HG02588 (cell line): ENCODE results near the gene CDK9.
"Not testable (repeated sequence)": the region's sequence is repeated elsewhere in the genome, so short reads cannot be mapped to it uniquely, and the experiment has no call there.

Experiments
- ATAC-seq: cut with Tn5 transposase; IDR thresholded peaks from one replicate; pipeline ENCODE4 v1.9.1; 2021; ENCODE audit warnings: mild to moderate bottlenecking, moderate library complexity; ENCODE audit not compliant: unreplicated experiment

Gene CDK9

DNA sequence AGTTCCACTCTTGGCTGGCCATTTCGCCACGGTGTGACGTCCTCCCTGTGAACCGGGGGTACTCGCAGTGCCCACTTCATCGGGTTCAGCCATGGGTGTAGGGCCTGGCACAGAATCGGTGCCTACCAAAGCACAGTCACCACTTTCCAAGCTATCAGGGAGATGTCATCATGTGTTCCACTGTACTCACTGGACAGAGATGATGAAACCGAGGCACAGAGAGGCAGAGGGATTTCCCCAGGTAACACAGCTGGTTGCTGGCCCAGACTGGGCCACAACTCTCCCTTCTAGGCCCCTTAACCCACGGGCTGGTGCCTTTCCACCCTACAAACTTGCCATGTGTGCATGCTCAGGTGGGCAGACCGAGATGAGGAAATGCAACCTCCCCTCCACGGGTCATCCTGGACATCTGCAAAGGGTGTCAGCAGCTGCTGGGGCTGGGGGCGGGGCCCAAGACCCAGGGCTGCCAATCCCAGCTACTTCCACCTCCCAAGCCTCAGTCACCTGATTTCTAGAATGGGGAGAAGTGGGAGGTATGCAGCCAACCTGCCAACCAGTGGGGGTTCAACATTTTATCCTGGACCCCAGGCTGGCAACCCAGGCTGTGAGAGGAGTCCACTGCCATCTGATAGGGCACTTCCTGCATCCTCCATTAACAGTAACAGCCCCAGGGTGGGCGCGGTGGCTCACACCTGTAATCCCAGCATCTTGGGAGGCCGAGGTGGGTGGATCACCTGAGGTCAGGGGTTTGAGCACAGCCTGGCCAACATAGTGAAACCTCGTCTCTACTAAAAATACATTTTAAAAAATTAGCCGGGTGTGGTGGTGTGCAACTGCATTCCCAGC, 6.5 kb upstream of the CDK9 start:
- ATAC-seq = peak; percentile 44

DNA sequence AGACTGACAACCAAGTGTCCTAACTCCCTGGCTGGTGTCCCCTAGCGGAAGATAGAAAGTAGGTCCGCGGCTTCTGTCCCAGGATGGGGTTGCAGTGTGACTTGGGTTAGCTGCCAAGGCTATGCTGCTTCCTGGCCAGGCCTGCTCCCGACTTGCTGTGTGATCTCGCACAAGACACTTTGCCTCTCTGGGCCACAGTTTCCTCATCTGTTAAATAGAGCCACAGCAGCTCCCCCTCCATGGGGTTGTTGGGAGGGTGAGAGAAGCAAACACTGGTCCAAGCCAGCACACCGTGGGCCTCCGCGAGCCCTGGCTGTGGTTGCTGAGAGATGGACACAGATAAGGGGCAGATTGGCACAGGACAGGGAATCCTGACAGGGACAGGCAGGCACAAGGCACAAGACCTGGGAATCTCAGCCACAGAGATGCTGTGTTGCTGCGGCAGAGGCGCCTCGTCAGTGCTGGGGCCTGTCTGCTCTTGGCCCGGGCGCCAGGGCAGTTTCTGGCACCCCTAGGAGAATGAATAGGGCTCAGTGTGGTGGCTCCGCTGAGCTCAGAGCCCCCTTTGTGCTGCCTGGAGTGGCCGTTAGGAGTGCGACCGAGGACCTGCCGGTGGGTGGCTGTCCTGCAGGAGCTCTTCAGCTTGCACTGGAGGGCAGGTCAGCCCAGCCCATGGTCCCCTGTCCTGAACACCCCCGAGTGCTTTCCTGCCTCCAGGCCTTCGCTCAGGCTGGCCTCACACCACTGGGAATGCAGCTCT, 5.5 kb upstream of the CDK9 start:
- ATAC-seq = no peak

DNA sequence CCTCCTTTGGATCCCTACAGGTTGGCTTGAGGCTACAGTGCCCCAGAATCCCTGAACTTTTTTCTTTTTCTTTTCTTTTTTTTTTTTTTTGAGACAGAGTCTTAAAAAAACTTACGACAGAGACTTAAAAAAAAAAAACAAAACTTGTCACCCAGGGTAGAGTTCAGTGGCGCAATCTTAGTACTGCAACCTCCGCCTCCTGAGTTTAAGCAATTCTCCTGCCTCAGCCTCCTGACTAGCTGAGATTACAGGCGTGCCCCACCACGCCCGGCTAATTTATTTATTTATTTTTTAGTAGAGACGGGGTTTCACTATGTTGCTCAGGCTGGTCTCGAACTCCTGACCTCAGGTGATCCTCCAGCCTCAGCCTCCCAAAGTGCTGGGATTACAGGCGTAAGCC, 4.9 kb upstream of the CDK9 start:
- ATAC-seq = not testable (repeated sequence)

DNA sequence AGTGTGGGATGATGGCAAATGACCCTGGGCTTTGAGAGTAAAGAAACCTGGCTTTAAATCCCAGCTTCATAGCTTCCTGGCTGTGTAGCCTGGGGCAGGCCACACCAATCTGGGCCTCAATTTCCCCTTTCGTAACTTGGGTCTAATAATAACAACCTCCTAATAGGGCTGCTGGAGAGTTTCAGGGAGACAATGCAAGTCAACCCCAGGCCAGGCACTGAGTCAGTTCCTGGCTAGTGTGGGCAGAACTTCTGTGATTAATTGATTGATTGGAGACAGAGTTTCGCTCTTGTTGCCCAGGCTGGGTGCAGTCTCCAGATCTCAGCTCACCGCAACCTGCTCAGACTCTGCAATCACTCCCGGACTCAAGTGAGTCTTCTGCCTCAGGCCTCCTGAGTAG, 4.0 kb upstream of the CDK9 start:
- no peak for ATAC-seq

DNA sequence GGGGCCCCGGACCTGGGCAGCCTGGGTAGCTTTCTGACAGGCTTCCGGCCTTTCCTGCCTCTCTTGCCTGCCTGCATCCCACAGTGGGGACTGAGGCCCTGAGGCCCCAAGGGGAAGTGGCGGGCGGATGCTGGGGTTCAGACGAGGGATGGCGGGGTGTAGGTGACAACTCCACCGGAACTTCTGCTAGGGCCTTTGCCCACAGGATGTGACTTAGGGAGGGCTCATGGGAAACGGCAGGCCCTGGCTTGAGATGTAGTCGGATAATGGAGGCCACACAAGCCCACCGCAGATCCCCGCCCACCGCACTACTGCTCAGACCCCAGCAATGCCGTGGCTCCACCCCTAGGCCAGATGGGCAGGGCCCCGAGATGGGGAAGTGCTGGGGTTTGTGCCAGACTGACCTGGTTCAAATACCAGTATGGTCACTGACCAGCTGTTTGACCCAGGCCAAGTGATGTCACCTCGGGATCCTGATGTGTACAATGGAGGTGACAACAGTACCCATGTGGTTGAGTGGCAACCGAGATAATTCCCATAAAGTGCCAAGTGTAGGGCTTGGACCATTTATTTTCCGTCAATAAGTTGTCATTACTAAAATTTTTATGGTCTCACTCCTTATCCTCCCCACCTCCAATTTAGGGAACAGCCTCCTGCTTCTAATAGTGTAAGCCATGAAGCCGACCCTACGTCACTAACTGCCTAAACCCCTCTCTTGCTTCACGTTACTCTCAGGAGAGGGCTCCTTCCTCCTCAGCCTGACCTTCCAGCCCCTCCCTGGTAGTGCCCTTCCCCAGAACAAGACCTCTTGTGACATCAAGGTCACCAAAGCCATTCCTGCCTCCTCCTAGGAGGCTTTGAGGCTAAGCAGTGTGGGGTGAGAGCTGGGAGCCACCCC, 2.5 kb upstream of the CDK9 start:
- no peak for ATAC-seq

DNA sequence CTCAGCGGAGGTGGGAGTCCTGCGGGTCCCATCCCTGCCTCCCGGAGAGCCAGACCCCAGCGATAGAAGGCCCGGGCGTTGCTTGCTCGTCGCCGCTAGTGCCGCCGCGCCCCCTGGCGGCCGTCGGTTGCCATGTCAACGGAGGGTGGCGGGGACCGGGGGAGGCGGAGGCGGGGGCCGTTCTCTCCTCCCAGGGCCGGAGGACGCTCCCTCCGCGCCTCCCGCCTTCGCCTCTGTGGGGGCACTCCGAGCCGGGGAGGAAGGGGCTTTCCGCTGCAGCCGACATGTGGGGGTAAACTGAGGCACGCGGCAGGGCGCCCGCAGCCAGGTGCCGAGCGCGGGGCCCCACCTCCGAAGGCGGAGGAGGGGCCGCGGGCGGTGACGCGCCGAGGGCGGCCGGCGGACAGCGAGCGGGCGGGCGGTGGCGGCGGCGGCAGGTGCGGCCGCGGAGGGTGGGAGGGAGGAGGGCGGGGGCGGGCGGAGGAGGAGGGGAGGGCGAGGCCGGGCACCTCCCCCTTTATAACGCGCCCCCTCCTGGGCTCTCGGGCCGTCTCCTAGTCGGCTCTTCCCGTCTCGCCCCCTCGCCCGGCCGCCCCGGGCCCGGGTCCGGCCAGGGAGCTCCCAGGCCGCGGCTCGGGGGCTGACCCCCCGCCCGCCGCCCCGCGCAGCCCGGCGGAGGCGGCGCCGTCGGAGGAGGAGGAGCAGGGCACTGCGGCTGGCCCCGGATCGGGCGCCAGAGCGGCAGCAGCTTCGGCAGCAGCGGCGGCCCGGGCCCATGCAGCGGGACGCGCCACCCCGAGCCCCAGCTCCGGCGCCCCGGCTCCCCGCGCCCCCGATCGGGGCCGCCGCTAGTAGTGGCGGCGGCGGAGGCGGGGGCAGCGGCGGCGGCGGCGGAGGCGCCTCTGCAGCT, 556 bp upstream of the CDK9 start:
- ATAC-seq = peak; percentile 45

DNA sequence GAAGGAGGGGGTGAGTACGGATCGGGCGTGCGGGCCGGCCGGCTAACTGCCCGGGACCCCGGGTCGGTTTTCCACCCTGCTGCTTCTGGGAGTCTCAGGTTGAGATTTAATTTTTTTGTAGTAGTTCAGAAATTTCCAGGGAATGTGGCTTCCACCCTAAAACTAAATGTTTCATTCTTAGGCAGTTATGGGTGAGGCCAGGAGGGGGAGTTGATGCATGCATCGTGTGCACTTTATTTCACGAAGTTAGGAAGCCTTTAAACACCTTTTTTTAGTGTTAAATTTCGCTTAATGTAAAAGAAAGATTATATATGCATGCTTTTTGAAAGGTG, 905 bp downstream of the CDK9 start:
- ATAC-seq = no peak

DNA sequence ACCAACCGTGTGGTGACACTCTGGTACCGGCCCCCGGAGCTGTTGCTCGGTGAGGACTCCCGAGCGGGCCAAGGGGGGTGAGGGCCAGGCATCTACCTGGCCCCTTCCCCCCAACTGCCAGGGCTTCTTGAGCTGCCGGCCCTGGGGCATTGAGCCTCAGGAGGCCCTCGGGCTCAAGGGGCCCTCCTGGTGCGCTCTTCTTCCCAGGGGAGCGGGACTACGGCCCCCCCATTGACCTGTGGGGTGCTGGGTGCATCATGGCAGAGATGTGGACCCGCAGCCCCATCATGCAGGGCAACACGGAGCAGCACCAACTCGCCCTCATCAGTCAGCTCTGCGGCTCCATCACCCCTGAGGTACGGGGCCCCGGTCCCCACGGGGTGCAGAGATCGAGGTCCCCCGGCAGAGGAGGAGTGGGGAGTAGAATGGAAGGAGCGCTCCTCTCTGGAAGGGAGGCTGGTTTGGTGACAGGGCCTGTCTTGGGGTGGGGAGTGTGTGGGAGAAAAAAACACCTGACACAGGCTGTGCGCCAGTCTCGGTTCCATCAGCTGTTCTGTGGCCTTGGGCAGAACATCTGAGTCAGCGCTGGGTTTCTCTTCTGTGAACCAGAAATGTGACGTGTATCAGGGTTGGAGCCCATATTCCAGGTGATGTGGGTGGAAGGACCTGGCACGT, 2.6 kb downstream of the CDK9 start:
- ATAC-seq = no peak

DNA sequence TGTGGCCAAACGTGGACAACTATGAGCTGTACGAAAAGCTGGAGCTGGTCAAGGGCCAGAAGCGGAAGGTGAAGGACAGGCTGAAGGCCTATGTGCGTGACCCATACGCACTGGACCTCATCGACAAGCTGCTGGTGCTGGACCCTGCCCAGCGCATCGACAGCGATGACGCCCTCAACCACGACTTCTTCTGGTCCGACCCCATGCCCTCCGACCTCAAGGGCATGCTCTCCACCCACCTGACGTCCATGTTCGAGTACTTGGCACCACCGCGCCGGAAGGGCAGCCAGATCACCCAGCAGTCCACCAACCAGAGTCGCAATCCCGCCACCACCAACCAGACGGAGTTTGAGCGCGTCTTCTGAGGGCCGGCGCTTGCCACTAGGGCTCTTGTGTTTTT, 3.3 kb downstream of the CDK9 start:
- ATAC-seq = no peak

DNA sequence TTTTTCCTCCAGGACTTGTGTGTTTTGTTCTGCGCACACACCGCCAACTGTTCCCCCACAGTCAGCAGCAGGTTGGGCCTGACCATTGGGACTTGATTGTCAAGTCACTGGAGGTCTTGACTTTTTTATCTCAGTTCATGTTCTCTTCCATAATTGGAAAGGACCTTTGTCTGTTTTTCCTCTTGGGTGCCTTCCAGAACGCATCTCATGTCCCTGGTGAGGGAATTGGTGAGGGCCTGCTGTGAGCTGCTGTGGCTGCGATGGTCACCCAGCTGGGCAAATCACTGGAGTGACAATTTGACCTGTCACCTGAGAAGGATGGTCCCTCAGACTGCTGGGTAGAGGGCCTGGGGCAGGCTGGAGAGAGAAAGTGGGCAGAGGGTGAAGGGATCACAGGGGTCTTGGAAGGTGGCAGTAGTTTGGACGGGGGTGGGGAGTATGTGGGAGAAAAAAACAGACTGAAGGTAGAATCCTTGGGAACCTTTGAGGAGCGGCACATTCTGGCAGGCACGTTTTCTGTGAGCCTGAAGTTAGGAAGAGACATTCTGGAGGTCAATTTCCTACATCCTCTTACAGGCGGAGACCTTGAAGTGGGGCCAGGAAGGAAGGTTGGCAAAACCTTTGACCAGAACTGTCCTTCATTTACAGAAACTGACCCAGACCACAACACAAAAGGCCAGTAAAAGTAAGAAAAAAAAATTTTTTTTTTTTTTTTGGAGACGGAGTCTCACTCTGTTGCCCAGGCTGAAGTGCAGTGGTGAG, 4.4 kb downstream of the CDK9 start:
- ATAC-seq = no peak

DNA sequence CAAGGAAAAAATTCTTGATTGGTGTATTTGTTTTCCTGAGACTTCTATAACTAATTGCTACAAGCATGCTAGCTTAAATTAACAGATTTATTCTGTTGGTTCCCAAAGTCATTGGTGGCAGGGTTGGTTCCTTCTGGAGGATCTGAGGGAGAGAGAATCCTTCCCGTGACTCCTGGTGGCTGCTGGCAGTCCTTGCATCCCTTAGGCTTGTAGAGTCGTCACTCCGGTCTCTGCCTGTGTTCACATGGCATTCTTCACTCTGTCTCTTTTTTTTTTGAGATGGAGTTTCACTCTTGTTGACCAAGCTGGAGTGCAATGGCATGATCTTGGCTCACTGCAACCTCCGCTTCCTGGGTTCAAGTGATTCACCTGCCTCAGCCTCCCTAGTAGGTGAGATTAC, 5.3 kb downstream of the CDK9 start:
- no peak for ATAC-seq

DNA sequence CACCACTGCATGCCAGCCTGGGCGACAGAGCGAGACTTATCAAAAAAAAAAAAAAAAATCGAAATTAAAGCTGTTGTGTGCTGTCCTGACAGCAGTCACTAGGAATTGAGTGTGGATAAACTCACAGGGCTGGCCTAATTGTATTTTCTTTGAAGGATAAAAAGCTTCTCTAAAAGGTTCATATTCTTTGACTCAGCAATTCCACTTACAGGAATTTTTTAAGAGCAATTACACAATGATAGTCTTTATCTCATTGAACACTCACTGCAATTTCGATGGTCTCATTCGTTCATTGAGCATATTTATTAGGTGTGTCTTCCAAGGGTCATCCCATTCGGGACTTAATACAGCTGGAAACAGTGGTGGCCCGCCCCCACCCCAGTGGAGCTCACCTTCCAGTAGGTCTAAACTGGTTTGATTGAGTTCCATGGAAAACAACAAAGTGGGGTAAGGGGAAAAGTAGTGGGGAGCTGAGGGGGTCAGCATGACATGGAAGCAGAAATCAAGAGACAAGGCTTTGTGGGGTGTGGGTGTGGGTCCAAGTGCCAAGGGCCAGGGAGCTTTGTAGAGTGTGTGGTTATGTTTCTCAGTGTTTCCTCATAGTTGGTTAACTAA, 6.7 kb downstream of the CDK9 start:
- no peak for ATAC-seq

DNA sequence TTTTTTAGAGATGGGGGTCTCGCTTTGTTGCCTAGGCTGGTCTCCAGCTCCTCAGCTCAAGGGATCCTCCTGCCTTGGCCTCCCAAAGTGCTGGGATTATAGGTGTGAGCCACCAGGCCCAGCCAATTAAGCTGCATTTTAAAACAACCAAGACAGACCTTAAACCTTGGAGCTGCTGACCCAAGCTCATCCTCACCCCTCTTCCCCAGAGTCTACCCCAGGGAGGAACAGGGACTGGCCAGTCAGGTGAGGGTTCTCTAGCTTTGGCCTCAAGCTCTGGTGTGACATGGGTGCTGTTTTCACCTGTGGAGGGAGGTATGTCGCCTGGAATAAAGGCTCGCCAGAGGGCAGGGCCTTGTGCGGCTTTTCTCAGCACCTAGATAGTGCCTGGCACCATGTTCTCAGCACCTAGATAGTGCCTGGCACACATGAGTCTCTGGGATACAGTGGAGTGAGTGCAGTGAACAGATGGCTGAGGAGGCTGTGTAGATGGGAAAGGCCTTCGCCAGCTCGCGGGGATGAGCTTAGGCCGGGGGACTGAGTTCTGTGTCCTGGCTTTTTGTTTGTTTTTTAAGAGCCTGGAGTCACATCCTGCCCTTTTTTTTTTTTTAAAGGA, 7.4 kb downstream of the CDK9 start:
- no peak for ATAC-seq

DNA sequence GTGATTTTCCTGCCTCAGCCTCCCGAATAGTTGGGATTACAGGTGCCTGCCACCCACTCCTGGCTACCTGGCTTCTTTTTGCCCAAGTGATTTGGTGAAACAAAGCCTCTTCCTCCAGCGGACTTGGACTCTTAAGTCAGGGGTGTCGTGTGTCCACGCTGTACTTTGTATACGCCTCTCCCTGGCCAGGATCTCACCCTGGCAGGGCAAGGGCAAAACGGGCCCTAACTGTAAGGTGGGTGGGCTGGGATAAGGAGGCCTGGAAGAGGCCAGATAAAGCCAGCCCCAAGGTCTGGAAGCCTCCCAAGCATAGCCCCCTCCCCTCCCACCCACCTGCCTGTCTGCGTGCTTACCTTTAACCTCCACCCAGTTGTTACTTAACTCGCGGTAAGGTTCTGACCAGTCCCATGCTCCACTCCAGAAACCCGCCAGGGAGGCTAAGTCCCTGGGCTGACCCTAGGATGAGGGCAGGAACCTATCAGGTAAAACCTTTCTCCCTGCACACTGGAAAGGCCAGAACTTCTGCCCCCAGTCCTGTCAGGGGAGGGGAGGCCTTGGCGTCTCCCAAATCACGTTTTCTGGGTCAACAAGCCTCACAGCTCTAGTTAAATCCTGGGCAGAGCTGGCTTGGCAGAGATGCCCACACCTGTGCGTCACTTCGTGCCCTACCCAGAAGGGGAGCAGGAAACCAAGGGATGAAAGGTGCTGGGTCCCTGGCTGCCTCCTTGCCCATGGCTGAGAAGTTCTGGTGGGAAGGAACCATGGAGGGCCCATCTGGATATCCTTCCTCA, 8.4 kb downstream of the CDK9 start:
- ATAC-seq = no peak

DNA sequence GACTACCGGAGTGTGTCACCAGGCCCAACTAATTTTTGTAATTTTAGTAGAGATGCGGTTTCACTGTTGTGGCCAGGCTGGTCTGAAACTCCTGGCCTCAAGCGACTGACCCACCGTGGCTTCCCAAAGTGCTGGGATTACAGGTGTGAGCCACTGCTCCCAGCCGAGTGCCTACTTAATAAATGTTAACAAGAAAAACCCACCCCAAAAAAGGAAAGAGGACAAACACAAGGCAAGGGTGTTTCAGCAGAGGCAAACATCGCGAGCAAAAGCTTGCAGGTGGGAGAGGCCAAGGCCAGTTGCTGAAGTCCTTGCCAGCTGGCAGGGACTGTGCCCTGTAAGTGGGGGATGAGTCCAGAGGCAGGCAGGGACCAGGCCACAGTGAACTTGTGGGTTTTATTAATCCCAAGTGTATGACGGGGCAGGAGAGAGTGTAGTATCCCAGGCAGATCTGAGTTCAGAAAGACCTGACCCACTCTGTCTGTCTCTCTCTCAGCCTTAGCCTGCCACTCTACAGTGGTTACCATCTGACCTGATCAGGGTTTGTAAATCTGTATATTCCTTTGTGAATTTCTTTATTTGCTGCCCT, 10.5 kb downstream of the CDK9 start:
- ATAC-seq = no peak

DNA sequence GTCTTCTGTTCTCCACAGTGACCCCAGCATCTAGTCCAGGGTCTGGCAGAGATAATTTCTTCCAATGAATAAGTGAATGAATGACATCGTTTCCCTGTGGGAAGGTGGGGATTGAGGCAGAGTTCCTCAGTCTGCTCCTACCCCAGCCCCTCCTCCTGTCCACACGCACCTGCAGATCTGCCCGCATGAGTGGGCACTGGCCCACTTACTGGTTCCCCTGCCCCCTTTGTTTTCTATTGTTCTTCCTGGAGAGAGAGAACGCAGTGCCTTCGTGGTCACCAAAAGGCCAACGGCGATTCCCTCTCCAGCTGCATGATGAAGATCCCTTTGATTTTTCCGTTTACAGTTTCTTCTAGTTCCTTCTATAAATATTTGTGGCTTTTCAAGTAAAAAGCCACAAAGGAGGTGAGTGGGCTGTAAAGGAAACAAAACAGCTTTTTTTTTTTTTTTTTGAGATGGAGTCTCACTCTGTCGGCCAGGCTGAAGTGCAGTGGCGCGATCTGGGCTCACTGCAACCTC, 11.1 kb downstream of the CDK9 start:
- ATAC-seq = no peak
